Amygdala (tissue), 56 donors: ENCODE measurements around the gene ENOPH1.
"Not testable (repeated sequence)": the region's sequence is repeated elsewhere in the genome, so short reads cannot be mapped to it uniquely, and the experiment has no call there.

ENCODE experiments used
- DNase-seq, 56 donors: peaks; one replicate each; lab custom pipeline; 2025; lab: John Stamatoyannopoulos, UW

The ENOPH1 gene

DNA sequence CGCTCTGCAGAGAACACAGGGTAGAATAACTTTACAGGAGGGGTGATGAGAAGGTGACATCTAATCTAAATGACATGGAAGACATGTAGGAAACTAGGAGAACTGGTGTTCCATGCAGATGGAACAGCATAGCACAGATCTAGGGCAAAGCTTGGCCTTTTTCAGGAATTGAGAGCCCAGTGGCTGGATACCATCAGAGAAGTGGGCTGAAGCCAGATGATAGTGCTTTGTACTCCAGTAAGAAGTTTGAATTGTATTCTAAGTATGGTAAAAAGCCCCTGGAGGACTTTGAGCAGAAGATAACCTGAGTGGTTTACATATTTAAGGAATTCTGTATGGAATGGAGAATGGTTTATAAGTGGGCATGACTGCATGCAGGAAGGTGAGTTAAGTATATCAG, 32.8 kb downstream of the ENOPH1 start:
- DNase-seq = no peak

DNA sequence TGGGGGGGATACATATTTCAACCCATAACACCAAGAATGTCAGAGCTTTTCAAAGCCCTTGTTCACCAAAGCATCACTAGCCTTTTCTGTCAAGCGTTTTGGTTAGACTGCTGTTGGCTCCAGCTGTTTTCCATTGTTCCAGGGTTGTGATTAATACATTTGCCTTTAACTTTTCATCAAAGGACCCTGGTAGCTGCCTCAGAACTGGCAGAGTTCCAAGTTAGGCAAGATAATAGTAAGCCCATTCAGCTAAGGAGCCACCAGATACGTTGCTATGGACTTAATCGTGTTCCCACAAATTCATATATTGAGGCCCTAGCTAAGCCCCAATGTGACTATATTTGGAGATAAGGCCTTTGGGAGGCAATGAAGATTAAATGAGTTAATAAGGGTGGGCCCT, 37.1 kb downstream of the ENOPH1 start:
- peak in 1 of 56 donors; percentile 8 for DNase-seq

DNA sequence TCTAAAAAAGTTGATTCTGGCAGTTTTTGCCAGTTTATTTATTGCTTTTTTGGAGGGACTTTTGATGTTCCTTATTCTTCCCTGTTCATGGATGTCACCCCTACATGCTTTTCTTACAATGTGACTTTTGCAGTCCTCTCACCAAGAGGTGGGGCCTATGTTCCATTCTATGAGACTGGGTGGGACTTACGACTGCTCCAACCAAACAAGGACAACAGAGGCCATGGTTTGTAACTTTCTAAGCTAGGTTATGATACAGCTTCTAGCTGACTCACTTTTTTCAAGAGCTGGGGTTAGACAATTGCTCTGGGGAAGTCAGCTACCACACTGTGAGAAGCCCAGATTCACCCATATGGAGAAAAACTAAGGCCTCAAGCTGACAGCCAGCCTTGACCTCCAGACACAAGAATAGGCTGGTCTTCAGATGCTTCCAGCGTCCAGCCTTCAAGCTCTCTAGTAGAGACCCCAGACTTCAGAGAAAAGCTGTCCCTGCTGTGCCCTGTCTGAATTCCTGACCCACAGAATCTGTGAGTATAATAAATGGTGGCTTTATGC, 39.5 kb downstream of the ENOPH1 start:
- peak in 16 of 56 donors; percentile 1 to 56 (median 10) for DNase-seq

DNA sequence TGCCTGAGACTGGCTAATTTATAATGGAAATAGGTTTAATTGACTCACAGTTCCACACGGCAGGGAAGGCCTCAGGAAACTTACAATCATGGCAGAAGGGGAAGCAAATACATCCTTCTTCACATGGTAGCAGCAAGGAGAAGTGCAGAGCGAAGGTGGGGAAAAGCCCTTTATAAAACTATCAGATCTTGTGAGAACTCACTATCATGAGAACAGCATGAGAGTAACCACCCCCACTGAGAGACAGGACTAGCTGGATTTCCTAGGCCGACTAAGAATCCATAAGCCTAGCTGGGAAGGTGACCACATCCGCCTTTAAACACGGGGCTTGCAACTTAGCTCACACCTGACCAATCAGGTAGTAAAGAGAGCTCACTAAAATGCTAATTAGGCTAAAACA, 42.7 kb downstream of the ENOPH1 start:
- not testable (repeated sequence) for DNase-seq

DNA sequence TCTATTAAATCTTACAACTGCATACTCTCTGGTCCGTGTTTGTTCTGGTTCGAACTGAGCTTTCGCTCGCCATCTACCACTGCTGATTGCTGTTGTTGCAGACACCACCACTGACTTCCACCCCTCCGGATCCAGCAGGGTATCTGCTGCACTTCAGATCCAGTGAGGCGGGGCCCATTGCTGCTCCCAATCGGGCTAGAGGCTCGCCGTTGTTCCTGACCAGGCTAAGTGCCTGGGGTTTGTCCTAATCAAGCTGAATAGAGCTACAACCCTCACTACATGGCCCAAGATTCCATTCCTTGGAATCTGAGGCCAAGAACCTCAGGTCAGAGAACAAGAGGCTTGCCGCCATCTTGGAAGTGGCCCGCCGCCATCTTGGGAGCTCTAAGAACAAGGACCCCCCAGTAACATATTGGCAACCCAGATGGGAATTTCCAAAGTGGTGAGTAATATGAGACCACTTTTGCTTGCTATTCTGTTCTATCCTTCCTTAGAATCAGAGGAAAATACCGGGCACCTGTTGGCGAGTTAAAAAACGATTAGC, 43.3 kb downstream of the ENOPH1 start:
- DNase-seq = no peak

DNA sequence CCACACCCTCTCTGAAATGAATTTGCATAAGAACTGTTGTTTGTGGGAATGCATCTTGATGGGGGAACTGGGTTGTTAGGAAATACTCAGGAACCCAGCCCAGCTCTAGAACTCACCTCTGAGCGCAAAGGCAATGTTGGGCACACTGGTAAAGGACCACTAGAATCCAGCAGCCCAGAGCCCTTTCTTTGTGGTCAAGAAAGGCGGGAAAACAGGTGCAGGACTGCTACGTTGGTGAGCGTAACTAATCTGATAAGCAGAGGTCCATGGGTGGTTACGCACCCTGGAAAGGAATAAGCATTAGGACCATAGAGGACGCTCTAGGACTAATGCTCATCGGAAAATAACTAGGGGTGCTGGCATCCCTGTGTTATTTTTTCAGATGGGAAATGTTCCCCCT, 45.5 kb downstream of the ENOPH1 start:
- not testable (repeated sequence) for DNase-seq

DNA sequence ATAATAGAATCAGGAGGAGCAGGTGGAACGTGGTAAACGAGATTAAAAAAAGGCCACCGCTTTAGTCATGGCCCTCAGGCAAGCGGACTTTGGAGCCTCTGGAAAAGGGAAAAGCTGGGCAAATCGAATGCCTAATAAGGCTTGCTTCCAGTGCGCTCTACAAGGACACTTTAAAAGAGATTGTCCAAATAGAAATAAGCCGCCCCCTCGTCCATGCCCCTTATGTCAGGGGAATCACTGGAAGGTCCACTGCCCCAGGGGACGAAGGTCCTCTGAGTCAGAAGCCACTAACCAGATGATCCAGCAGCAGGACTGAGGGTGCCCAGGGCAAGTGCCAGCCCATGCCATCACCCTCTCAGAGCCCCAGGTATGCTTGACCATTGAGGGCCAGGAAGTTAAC, 47.1 kb downstream of the ENOPH1 start:
- not testable (repeated sequence) for DNase-seq

DNA sequence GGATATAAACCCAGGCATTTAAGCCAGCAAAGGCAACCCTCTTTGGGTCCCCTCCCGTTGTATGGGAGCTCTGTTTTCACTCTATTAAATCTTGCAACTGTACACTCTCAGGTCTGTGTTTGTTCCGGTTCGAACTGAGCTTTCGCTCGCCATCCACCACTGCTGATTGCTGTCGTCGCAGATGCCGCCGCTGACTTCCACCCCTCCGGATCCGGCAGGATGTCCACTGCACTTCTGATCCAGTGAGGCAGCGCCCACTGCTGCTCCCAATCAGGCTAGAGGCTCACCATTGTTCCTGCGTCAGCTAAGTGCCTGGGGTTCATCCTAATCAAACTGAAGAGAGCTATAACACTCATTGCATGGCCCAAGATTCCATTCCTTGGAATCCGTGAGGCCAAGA, 49.2 kb downstream of the ENOPH1 start:
- DNase-seq = no peak

DNA sequence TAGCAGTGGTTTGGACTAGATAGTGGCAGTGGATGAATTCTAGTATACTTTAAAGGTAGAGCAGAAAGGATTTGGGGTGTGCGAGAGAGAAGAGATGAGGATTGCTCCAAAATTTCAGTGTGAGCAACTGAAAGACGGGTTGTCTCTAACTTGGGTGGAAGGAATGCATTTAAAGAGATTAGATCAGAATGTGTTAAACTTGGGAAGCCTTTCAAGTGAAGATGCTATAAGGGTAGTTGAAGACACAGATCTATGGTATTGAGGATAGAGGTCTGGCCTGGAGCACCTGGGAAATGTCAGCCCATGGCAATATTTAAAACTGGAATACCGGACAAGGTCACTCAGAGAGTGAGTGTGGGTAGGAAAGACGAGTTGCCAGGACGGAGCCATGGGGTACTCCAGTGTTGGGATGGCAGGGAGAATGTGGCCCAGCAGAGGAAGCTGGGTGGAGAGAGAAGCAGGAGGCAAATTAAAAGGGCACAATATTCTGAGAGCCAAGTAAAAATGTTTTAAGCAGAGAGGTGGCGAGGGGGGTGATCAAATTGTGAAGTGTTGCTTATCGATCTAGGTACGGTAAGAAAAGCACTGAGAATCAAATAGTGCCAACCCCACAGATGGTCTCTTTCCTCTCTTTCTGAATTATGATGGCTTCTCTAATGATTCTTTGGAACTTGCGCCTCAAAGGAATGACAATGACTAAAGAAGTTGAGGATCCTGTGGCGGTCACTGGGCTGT, 50.5 kb downstream of the ENOPH1 start:
- DNase-seq = no peak

DNA sequence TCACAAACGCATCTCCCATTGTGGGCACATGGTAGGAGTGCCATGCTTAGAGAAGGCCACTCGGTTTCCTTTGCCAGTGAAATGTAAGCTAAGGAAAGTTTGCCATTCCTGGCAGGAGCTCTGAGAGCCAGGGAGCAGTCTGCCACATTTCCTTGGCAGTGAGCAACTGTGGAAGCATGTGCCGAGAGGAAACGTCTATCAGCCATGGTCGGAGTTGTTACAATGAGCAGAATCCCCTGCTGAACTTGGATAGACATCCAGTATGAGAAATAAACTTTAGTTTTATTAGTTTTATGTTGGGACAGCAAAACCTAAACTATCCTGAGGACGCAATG, 51.1 kb downstream of the ENOPH1 start:
- DNase-seq = no peak

DNA sequence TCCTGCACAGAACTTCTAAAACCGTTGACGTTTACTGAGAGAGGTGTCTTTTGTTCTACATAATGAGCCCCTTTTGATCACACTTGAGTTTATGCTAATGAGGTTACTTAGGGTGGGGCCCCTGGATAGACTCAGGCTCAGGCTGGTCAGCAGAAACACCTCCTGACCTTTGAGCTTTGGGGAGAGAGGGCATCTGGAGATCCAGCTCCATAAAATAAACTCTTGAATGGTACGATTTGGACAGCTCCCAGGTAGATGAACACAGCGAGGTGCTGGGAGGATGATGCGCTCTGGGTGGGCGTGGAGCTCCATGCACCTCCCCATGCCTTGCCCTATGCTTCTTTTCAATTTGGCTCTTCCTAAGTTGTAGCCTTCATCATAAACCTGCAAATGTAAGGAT, 52.0 kb downstream of the ENOPH1 start:
- no peak for DNase-seq

DNA sequence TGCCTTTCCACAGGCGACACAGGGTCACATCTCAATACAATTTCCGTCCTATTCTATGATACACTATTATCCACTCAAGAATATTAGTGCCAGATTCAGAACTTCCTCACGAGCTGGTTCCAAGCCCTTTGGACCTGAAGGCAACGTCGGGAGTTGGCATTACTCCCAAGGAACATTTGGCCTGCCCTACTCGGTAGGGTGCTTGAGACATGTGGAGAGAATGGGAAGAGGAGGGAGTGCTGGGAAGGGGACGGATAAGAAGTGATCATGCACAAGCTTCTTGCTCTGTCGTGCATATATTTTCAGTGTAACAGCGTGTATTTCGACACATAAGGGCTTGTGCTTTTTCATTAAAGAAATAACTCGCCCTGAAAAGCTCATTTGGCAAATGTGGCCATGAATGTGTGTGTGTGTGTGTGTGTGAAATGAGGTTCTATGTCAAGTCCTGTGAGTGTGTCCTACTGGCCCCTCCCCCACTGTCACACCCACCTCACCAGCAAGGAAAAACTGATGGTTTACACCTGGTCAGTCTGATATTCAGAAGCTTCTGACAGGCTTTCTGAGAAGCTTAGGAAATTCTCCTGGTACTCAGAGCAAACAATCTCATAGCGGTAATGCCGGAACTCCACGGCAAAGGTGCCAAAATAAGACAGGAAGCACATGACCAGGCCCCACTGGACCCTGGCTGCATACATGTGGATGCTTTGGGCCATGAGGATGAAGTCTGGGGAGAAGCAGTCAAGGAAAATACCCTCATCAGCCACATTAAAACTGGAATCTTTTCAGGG, 54.8 kb downstream of the ENOPH1 start:
- no peak for DNase-seq

DNA sequence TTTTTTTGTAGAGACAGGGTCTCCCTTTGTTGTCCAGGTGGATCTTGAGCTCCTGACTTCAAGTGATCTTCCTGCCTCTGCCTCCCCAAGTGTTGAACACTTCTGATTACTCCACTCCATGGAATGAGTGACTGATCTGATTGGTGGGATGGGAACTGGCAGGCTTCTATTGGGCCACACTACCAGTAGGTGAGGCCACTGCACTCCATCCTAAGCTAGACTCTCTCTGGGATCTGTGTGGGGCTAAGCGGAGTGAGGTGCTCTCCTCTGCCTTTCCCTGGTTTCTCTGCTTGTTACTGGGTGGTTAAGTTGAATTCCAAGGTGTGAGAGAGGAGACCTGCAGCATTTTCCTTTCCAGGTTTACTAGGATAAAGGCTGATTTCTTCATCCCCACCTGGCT, 58.7 kb downstream of the ENOPH1 start:
- DNase-seq = no peak

DNA sequence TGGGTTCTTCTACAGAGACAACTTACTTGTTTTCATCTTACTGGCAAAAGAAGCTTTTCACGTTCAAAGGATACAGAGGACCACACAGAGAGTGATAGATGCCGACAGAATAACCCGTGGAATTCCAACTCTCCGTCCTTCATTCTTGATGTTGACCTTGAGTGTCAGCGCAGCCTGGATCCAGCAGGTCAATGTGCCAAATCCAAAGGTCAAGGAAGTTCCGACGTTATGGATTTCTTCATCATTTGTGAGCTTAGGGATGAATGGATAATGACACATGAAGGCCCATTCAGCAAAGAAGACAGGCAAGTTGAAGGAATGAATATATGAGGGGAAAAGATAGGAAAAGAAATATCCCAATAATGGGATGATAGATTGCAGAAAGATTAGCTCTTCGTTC, 59.6 kb downstream of the ENOPH1 start:
- DNase-seq = no peak

DNA sequence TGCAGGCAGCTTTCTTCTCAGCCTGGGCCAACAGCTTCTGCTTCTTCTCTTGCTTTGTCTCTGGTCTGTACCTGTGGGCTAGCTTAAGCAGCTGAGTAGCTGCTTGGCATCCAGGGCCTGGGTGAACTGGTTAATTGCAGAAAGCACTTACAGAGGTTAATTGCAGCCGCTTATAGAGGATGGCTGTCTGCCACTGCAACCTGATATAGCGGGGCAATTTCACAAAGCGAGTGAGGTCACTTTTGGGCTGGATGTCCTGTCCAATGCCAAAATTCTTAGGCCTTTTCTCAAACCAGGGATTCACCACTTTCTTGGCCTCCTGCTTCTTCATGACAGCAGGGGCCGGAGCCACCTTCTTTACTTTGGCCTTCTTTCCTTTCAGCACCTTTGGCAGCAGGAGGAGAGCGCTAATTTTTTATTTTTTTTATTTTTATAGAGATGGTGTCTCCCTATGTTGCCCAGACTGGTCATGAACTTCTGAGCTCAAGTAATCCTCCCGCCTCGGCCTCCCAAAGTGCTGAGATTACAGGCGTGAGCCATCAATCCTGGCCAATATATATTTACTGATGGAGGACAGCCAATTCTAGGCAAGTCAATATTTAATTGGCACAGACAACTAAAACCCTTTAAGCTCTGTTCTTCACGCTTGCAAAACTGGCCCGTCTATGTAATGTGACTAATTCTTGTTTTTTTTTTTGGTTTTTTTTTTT, 61.0 kb downstream of the ENOPH1 start:
- DNase-seq = no peak

DNA sequence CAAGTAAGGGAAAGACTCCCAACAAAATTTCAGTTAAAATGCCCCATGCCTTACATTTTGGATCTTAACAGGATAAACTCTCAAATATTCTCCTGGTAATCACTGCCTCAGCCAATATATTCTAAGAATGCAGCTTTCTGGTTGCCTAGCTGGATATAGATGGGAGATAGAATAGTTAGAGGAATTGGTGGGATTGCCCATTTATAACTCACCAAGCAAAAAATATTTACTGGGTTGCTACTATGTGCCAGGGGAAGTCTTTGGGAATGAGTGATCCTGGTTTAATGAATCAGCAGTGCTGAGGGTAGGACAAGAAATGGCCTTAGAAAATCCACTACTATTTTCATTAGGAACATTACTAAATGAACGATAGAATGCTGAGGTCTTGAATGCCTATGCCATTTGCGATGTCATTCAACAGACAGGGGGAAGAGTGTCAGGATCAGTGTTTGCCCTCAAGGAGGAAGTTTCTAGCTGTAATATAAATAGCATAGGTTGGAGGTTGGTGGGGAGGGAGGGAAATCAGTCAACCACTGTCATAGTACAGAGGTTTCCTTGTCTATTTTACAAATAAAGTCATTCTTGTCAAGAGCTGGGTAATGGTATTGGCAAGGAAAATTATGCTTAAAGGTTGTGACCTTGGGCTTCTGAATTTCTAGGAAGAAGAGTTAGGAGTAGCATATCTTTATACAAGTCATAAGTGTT, 63.5 kb downstream of the ENOPH1 start:
- DNase-seq = no peak

DNA sequence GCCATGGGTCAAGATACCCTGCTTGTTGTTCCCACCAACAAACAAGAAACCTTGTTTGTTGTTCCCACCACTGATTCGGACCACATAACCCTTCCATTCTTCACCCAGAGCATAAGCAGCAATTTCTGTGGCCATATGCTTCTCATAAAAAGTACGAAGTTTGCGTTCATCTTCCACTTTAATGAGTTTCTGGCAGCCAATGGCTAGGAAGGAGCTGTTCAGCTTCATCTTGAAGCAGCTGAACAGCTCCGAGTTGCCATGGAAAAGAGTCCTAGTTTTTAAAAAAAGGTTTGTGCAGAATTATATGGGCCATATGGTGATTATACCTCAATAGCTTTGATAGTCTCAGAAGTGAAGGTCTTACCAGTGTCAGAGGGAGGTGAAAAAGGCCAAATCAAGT, 65.3 kb downstream of the ENOPH1 start:
- DNase-seq = no peak

DNA sequence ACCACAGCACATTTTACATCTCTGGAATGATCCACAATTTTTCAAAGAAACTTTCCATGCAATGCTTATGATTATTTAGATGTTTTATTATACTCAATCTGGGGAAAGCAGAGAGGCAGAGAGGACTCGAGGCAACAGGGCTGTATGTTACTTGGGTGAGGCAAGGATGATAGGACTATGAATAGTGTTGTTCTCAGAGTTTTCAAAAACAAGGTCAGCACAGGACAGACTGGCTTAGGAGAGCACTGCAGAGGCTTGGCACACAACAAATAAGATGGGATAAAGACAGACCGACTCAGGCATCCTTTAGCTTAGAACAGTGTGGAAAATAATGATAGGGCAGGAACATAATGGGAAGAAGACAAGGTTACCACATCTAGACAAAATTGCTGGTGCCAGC, 66.0 kb downstream of the ENOPH1 start:
- DNase-seq = no peak

DNA sequence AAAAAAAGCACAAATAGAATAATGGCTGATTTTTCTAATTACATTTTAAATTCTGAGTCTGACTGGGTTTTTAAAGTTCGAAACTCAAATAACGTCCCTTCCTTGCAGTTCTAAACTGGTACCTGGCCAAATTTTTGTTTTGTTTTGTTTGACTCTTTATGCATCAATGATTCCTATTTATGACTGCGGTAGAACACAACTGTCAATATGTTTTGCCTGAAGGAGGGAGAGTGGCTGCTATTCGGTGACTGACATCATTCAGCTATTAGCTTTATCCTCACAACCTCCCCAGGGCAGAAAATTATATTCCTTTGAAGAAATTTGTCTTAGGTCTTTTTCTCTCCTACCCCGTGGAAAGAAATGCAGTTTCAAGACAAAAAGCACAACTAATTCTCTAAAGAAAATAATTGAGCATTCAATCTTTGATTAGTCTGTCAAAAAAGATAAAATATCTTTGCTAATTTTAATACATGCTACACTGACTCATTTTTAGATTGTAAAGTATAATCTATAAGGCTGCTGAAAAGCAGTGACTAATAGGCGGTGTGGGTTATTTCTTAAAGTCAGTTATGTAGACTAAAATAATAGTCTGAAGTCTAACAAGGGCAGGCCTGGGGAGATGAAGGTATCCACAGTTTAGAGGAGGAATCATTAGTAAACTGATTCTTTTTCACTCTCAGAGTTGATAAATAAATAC, 69.5 kb downstream of the ENOPH1 start:
- DNase-seq = no peak
